ENCODE measurements around the gene MT1B. TPM values are rescaled to one million over a fixed set of nuclear protein-coding genes. Genes with fewer than 3 reads are reported as not detected.
A peak's percentile ranks its signal among the peaks of the same experiment; 100 is the strongest.

The MT1B gene
- total RNA-seq, 1 donor from 2014 or later = not detected

DNA sequence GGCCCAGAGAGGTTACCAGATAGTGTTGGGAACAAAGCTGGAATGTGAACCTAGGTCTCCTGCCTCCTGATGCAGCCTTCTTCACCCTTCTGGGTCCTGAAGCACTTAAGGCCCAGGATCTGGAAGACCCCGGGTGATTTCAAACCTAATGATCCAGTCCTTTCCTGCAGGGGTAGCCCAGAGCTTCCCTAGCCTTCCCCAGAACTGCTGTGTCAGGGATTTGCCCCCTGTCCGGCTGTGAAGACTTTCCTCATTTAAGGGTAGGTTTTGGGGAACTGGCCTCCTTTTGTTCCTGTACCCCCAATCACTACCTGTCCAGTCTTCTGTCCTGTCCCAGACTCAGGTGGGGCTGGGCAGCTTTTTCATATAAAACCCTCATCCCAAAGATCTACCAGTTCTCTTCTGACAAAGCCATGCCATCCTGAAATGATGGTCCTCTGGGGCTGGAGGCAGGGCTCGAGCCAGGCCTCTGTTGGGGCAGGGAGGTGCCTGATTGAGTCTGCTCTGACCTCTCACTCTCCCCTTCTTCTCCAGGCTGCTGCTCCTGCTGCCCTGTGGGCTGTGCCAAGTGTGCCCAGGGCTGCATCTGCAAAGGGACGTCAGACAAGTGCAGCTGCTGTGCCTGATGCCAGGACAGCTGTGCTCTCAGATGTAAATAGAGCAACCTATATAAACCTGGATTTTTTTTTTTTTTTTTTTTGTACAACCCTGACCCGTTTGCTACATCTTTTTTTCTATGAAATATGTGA lies 31.9 kb downstream of the MT1B start:
- peak overlapping the region; percentile 87 for H3K27ac ChIP-seq (ENCODE audit: low read depth, low read length)

DNA sequence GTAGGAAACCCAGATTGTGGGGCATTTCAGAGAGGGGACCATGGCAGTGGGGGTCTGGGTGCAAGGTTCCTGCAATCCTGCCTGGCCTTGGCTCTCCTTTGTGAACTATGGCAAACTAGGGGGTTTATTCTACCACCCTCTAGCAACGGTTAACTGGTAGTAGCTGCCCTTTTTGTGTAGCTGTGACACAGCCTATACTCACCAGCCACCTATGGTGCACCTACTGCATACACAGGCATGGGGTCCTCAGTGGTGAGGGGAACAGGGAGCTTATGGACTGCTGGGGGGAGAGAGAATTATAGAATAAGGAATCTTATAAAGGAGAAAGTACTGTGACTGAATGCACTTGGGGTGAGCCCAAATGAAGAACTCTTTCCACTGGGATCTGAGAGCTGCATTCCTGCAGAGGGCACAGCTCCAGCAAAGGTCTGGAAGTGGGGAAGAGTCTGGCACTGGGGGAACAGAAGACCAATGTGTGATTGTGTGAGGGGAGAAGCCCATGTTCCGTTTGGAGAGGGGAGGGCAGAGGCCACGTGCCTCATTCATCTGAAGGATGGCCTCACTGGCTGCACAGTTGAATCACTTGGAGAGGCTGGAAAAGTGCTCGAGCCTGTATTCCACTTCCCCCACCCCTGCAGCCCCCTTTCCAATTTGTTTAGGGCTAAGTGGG lies 32.7 kb downstream of the MT1B start:
- Histone ChIP-seq H3K27ac (ENCODE audit: low read depth, low read length) (peak overlapping the region; percentile 81), H3K4me1 (ENCODE audit: control insufficient read depth in 3 of 3, insufficient read depth in 3 of 3, low read length in 3 of 3) (peaks cover 49 to 68% (median 63%) of the 10 kb centered on the region in 3 donors), H3K4me3 (ENCODE audit: low read length in 3 of 3) (peak overlapping the region; percentile 90 to 97 (median 95))

More for the DNA sequence above, 31.9 kb downstream of the MT1B start:
- peak overlapping the region; percentile 90 to 97 (median 95) for H3K4me3 ChIP-seq (ENCODE audit: low read length in 3 of 3)
- no peaks in the 10 kb centered on the region for H3K27me3 ChIP-seq (ENCODE audit: control insufficient read depth in 3 of 3, insufficient read depth in 3 of 3, low read length in 3 of 3)
- peak overlapping the region; percentile 95 to 99 (median 95) for H3K9ac ChIP-seq (ENCODE audit: low read depth in 1 of 3, low read length in 3 of 3)
- peaks cover 51 to 76% (median 70%) of the 10 kb centered on the region in 3 donors for H3K4me1 ChIP-seq (ENCODE audit: control insufficient read depth in 3 of 3, insufficient read depth in 3 of 3, low read length in 3 of 3)
- H3K36me3 ChIP-seq (ENCODE audit: control insufficient read depth in 3 of 3, insufficient read depth in 3 of 3, low read length in 3 of 3) = peaks cover 0 to 9% (median 0%) of the 10 kb centered on the region in 3 donors
- no peaks in the 10 kb centered on the region for H3K9me3 ChIP-seq (ENCODE audit: control insufficient read depth in 3 of 3, low read length in 3 of 3)

DNA sequence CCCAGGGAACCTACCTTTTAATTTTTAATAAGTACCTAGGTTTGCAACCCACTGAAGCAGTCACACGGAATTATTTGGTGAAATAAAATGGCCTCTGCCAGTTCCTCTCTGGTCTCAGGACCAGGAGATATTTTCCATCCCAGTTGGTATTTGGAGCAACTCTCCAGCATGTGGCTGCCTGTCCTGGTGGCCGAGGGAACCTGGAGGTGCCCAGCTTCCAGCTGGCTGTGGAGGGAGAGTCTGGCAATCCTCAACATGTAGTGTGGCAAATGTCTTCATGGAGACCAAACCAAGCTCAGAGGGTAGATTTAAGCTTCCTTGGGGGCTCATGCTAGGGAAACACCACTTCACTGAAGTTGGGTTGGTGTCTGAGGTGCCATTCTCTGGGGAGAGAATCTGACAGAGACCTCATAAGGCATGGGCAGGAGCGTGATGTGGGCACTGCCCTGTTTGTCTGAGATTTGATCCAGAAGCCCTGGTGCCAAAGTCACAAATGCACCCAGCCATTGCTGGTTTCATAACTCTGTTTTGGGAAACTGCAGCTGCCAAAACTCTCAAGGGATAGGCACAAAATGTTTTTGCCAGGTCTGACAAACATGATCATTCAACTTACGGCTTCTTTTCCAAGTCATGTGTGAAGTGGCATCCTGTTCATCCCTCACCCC lies 33.4 kb downstream of the MT1B start:
- Histone ChIP-seq H3K36me3 (ENCODE audit: control insufficient read depth in 3 of 3, insufficient read depth in 3 of 3, low read length in 3 of 3) (peaks cover 0 to 9% (median 0%) of the 10 kb centered on the region in 3 donors), H3K9ac (ENCODE audit: low read depth in 1 of 3, low read length in 3 of 3) (peak overlapping the region; percentile 95 to 99 (median 95)), H3K4me3 (ENCODE audit: low read length in 3 of 3) (peak overlapping the region in 2 of 3 donors; percentile 95 to 97), H3K27me3 (ENCODE audit: control insufficient read depth in 3 of 3, insufficient read depth in 3 of 3, low read length in 3 of 3) (no peaks in the 10 kb centered on the region), H3K27ac (ENCODE audit: low read depth, low read length) (peak overlapping the region; percentile 81), H3K4me1 (ENCODE audit: control insufficient read depth in 3 of 3, insufficient read depth in 3 of 3, low read length in 3 of 3) (peaks cover 43 to 62% (median 57%) of the 10 kb centered on the region in 3 donors), H3K9me3 (ENCODE audit: control insufficient read depth in 3 of 3, low read length in 3 of 3) (no peaks in the 10 kb centered on the region)

More for the DNA sequence above, 32.7 kb downstream of the MT1B start:
- peaks cover 0 to 9% (median 0%) of the 10 kb centered on the region in 3 donors for H3K36me3 ChIP-seq (ENCODE audit: control insufficient read depth in 3 of 3, insufficient read depth in 3 of 3, low read length in 3 of 3)
- H3K9me3 ChIP-seq (ENCODE audit: control insufficient read depth in 3 of 3, low read length in 3 of 3) = no peaks in the 10 kb centered on the region
- peak overlapping the region; percentile 95 to 99 (median 95) for H3K9ac ChIP-seq (ENCODE audit: low read depth in 1 of 3, low read length in 3 of 3)
- no peaks in the 10 kb centered on the region for H3K27me3 ChIP-seq (ENCODE audit: control insufficient read depth in 3 of 3, insufficient read depth in 3 of 3, low read length in 3 of 3)

DNA sequence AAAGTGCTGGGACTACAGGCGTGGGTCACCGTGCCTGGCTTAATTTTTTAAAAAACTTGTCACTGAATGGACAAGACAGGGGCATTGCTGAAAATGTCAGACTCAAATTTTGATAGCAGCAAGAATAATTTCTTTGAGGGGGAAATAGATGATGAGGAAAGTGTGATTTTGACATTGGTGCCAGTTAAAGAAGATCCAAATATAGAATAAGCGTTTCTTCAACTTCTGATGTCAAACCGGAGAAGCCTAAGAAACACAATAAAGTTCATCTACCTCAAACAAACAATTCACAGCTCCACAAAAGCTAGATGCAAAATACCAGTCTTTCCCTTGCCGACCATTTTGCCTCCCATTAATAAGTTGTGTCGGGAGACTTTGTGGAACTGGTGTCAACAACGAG lies 35.1 kb downstream of the MT1B start:
- Histone ChIP-seq H3K9ac (ENCODE audit: low read depth in 1 of 3, low read length in 3 of 3) (no peak overlapping the region), H3K36me3 (ENCODE audit: control insufficient read depth in 3 of 3, insufficient read depth in 3 of 3, low read length in 3 of 3) (peaks cover 0 to 9% (median 0%) of the 10 kb centered on the region in 3 donors), H3K4me1 (ENCODE audit: control insufficient read depth in 3 of 3, insufficient read depth in 3 of 3, low read length in 3 of 3) (peaks cover 40 to 47% (median 45%) of the 10 kb centered on the region in 3 donors), H3K27ac (ENCODE audit: low read depth, low read length) (no peak overlapping the region), H3K4me3 (ENCODE audit: low read length in 3 of 3) (no peak overlapping the region), H3K27me3 (ENCODE audit: control insufficient read depth in 3 of 3, insufficient read depth in 3 of 3, low read length in 3 of 3) (no peaks in the 10 kb centered on the region), H3K9me3 (ENCODE audit: control insufficient read depth in 3 of 3, low read length in 3 of 3) (no peaks in the 10 kb centered on the region)

DNA sequence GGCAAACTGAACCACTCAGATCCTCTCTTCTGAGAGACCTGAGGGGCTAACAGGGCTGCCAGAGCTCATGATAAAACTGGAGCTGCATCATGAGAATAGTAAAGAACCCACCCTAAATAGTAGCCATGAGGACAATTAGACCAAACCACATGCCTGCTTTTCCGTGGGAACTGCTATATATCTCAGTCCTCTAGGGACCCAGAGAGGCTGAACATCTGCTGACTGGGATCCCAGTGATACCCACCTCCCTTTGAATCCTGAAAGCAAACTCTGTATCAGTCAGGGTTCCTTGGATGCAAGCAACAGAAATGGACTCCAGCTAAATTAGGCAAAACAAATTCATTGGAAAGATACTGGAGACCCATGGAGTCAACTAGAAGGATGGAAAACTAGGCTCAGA lies 37.1 kb downstream of the MT1B start:
- Histone ChIP-seq H3K4me1 (ENCODE audit: control insufficient read depth in 3 of 3, insufficient read depth in 3 of 3, low read length in 3 of 3) (peaks cover 27 to 44% (median 33%) of the 10 kb centered on the region in 3 donors), H3K4me3 (ENCODE audit: low read length in 3 of 3) (no peak overlapping the region), H3K9ac (ENCODE audit: low read depth in 1 of 3, low read length in 3 of 3) (no peak overlapping the region), H3K27me3 (ENCODE audit: control insufficient read depth in 3 of 3, insufficient read depth in 3 of 3, low read length in 3 of 3) (no peaks in the 10 kb centered on the region), H3K27ac (ENCODE audit: low read depth, low read length) (no peak overlapping the region), H3K36me3 (ENCODE audit: control insufficient read depth in 3 of 3, insufficient read depth in 3 of 3, low read length in 3 of 3) (no peaks in the 10 kb centered on the region), H3K9me3 (ENCODE audit: control insufficient read depth in 3 of 3, low read length in 3 of 3) (no peaks in the 10 kb centered on the region)

DNA sequence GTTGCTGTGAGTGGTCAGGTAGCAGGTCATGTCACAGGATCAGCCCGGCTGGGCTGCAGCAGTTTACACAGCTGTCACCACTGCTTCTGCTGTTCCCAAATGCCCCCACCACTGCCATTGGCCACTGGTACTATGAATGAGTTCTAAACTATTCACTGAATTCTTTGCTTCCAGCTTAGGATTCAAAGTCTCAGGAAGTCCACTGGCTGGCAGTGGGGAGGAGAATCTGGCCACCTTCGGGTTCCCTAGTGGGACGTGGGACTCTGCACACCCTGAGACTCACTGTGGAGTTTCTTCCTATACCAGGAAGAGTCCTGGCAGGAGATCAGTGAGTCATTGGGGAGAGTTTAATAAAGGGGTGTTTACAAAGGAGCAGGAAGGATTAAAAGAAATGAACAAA lies 37.5 kb downstream of the MT1B start:
- H3K9me3 ChIP-seq (ENCODE audit: control insufficient read depth in 3 of 3, low read length in 3 of 3) = no peaks in the 10 kb centered on the region
- H3K36me3 ChIP-seq (ENCODE audit: control insufficient read depth in 3 of 3, insufficient read depth in 3 of 3, low read length in 3 of 3) = no peaks in the 10 kb centered on the region
- H3K27ac ChIP-seq (ENCODE audit: low read depth, low read length) = no peak overlapping the region
- no peak overlapping the region for H3K4me3 ChIP-seq (ENCODE audit: low read length in 3 of 3)
- no peaks in the 10 kb centered on the region for H3K27me3 ChIP-seq (ENCODE audit: control insufficient read depth in 3 of 3, insufficient read depth in 3 of 3, low read length in 3 of 3)
- H3K4me1 ChIP-seq (ENCODE audit: control insufficient read depth in 3 of 3, insufficient read depth in 3 of 3, low read length in 3 of 3) = peaks cover 23 to 39% (median 29%) of the 10 kb centered on the region in 3 donors
- no peak overlapping the region for H3K9ac ChIP-seq (ENCODE audit: low read depth in 1 of 3, low read length in 3 of 3)

DNA sequence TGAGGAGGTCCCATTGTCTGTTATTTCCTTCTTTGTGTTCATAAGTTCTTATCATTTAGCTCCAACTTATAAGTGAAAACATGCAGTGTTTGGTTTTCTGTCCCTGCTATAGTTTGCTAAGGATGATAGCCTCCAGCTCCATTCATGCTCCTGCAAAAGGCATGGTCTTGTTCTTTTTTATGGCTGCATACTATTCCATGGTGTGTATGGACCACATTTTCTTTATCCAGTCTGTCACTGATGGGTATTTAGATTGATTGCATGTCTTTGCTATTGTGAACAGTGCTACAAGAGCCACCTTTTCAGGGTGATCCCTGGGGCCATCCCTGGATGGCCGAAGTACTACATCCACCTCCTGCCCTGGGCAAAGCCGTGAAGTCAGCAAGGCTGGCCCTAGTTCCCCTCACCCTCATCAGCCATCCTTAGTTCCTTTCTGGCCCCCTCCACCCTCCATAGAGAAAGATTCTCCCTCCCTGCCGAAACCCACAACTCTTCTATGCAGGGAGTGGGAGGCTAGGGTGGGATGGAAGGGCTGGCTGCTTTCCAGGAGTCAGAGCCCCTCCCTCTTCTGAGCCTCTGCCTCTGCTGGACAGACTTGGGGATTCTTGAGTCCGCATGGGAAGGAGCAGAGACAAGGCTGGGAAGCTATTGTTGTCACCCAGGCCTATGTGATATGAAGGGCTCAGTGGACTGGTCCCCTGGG lies 38.9 kb downstream of the MT1B start:
- H3K9me3 ChIP-seq (ENCODE audit: control insufficient read depth in 3 of 3, low read length in 3 of 3) = no peaks in the 10 kb centered on the region
- no peak overlapping the region for H3K9ac ChIP-seq (ENCODE audit: low read depth in 1 of 3, low read length in 3 of 3)
- no peak overlapping the region for H3K4me3 ChIP-seq (ENCODE audit: low read length in 3 of 3)

DNA sequence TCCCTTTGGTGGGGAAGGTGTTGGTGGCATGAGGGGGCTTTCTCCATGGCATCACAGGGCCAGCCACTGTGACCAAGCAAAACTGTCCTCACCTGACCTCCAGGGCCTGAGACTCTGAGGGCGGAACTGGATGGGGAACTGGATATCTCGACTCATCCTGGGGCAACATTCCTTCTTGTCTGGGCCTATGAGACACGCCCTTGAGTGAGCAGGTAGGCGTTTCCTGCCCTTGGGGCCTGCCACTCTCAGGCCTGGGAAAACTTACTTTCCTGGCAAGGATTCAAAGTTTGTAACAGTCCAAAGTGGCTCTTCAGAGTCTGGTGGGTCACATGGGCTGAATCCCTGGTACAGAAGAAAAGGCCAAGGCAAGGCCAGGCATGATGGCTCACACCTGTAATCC lies 40.2 kb downstream of the MT1B start:
- Histone ChIP-seq H3K9me3 (ENCODE audit: control insufficient read depth in 3 of 3, low read length in 3 of 3) (no peaks in the 10 kb centered on the region), H3K27ac (ENCODE audit: low read depth, low read length) (no peak overlapping the region), H3K9ac (ENCODE audit: low read depth in 1 of 3, low read length in 3 of 3) (no peak overlapping the region), H3K27me3 (ENCODE audit: control insufficient read depth in 3 of 3, insufficient read depth in 3 of 3, low read length in 3 of 3) (no peaks in the 10 kb centered on the region), H3K36me3 (ENCODE audit: control insufficient read depth in 3 of 3, insufficient read depth in 3 of 3, low read length in 3 of 3) (no peaks in the 10 kb centered on the region), H3K4me3 (ENCODE audit: low read length in 3 of 3) (no peak overlapping the region), H3K4me1 (ENCODE audit: control insufficient read depth in 3 of 3, insufficient read depth in 3 of 3, low read length in 3 of 3) (peaks cover 6 to 16% (median 6%) of the 10 kb centered on the region in 3 donors)

More for the DNA sequence above, 38.9 kb downstream of the MT1B start:
- Histone ChIP-seq H3K27me3 (ENCODE audit: control insufficient read depth in 3 of 3, insufficient read depth in 3 of 3, low read length in 3 of 3) (no peaks in the 10 kb centered on the region), H3K36me3 (ENCODE audit: control insufficient read depth in 3 of 3, insufficient read depth in 3 of 3, low read length in 3 of 3) (no peaks in the 10 kb centered on the region), H3K4me1 (ENCODE audit: control insufficient read depth in 3 of 3, insufficient read depth in 3 of 3, low read length in 3 of 3) (peaks cover 12 to 26% (median 15%) of the 10 kb centered on the region in 3 donors), H3K27ac (ENCODE audit: low read depth, low read length) (no peak overlapping the region)

DNA sequence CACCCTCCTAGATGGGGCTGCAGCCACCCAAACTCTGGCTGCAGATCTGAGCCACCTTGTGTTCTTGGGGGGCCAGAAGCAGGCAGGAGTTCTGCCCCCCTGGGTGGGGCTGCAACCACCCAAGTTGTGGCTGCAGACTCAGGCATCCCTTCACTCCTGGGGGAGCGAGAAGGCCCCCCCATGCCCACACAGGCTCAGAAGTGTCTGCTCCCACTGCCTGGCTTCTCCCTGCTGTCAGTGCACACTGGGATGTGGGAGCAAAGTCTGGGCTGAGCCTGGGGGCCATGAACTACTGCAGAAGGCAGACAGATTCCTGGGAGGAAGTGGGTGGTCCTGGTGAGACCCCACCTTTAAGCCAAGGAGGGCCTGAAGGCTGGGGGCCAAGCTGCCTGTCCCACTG lies 43.6 kb downstream of the MT1B start:
- Histone ChIP-seq H3K36me3 (ENCODE audit: control insufficient read depth in 3 of 3, insufficient read depth in 3 of 3, low read length in 3 of 3) (no peaks in the 10 kb centered on the region), H3K27me3 (ENCODE audit: control insufficient read depth in 3 of 3, insufficient read depth in 3 of 3, low read length in 3 of 3) (no peaks in the 10 kb centered on the region), H3K4me1 (ENCODE audit: control insufficient read depth in 3 of 3, insufficient read depth in 3 of 3, low read length in 3 of 3) (peaks cover 6 to 16% (median 6%) of the 10 kb centered on the region in 3 donors), H3K9me3 (ENCODE audit: control insufficient read depth in 3 of 3, low read length in 3 of 3) (peaks cover 0 to 4% (median 0%) of the 10 kb centered on the region in 3 donors), H3K4me3 (ENCODE audit: low read length in 3 of 3) (no peak overlapping the region), H3K9ac (ENCODE audit: low read depth in 1 of 3, low read length in 3 of 3) (no peak overlapping the region), H3K27ac (ENCODE audit: low read depth, low read length) (no peak overlapping the region)
